ENCODE results near the gene BCAN.
"Not testable (repeated sequence)": the region's sequence is repeated elsewhere in the genome, so short reads cannot be mapped to it uniquely, and the experiment has no call there.

The BCAN gene, protein sequence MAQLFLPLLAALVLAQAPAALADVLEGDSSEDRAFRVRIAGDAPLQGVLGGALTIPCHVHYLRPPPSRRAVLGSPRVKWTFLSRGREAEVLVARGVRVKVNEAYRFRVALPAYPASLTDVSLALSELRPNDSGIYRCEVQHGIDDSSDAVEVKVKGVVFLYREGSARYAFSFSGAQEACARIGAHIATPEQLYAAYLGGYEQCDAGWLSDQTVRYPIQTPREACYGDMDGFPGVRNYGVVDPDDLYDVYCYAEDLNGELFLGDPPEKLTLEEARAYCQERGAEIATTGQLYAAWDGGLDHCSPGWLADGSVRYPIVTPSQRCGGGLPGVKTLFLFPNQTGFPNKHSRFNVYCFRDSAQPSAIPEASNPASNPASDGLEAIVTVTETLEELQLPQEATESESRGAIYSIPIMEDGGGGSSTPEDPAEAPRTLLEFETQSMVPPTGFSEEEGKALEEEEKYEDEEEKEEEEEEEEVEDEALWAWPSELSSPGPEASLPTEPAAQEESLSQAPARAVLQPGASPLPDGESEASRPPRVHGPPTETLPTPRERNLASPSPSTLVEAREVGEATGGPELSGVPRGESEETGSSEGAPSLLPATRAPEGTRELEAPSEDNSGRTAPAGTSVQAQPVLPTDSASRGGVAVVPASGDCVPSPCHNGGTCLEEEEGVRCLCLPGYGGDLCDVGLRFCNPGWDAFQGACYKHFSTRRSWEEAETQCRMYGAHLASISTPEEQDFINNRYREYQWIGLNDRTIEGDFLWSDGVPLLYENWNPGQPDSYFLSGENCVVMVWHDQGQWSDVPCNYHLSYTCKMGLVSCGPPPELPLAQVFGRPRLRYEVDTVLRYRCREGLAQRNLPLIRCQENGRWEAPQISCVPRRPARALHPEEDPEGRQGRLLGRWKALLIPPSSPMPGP

DNA sequence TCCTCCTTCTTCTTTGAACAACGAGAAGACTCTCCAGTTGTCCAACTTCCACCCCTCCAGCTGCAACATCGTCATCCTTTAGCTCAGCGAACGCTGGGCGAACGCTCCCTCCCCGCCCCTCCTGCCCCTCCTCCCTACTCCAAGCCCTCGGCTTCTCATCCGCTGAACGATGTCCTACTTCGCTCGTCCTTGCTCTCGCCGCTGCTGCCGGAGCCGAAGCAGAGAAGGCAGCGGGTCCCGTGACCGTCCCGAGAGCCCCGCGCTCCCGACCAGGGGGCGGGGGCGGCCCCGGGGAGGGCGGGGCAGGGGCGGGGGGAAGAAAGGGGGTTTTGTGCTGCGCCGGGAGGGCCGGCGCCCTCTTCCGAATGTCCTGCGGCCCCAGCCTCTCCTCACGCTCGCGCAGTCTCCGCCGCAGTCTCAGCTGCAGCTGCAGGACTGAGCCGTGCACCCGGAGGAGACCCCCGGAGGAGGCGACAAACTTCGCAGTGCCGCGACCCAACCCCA, at the start of gene BCAN:
Gene BCAN, plus strand, starts transcription at position 357 of the 504 bp plus-strand sequence. CDS start 3,938 bp downstream, outside the sequence.
- peak; percentile 62 for DNase-seq

DNA sequence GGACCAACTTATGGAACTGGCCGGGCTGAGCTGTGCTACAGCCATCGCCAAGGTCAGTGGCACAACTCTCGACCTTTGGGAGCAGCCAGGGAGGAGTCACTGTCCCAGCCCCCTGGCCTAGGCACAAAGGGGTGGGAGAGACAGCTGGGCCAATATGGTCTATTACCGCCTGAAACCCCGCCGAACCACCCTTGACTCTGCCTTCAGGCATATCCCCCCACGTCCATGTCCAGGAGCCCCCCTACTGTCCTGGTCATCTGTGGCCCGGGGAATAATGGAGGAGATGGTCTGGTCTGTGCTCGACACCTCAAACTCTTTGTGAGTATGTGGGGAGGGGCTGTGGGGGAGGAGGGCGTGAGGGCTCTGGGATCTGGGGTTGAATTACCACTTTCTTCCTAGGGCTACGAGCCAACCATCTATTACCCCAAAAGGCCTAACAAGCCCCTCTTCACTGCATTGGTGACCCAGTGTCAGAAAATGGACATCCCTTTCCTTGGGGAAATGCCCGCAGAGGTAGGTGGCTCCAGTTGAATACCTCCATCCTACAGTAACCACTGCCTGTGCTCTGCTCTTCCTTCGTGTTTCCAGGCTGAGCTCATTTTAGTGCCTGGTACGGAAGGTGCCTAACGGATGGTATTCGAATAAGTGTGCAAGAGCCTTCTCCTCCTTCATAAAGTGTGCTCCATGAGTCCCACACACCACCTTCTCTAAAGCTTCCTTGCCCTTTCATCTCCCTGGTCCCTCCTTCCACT, 49.6 kb upstream of the BCAN start:
- DNase-seq = no peak

GRCh38 chr1:156592910-156593660, 48.8 kb upstream of the BCAN start:
- DNase-seq = no peak

- DNase-seq = no peak
Observed at GRCh38 chr1:156593661-156593989, 48.3 kb upstream of the BCAN start.

DNA sequence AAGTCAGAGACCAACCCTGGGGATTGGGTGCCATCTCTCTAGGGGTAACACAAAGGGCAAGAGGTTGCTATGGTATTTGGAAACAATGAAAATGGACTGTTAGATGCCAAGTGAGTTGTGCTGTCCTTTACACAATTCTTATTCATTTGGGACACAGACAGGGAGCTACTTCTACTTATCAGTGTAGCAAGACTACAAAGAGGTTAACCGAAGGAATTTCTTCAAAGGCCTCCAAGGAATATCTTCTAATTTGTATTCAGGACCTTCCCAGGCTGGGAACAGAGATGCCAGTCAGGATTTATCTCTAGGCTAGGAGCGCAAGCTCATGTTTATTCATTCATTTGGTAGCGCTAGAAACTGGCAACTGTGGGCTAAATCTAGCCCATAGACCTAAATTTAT, 47.7 kb upstream of the BCAN start:
- DNase-seq = no peak

DNA sequence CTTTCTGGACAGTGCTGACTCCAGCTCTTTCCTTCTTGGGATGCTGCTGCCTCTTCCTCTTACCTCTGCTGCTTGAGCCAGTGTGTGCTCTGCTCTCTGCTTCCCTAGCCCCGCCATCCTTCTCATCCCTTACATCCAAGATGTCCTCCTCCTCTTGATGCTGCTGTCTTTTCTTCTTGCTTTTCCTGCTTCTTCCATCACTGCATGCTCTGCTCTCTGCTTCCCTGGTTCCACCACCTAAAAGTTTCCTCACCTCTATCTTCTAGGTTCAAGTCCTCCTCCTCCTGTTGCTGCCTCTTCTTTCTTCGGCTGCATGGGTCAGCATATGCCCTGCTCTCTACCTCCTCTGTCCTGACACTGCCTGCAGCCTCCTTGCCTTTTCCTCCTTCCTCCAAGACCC, 46.9 kb upstream of the BCAN start:
- DNase-seq = no peak

DNA sequence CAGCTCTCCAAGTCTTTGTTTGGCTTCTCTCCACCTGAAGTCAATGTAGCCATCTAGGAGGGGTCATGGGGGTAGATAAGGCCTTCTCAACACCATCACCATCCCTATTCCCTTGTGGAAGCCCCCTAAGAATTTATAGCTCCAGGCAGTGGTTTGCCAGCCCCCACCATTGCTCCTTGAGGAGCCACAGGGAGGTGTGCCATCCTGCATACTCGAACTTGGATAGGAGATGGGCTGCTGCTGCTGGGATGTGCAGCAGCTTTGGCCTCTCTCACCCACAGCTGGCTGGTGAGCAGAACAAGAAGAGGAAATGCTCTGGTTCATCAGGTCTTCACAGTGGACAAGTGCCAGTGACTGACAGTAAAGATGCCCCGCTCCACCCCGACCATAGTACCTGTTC, 45.5 kb upstream of the BCAN start:
- no peak for DNase-seq

- DNase-seq = no peak
Observed at GRCh38 chr1:156598125-156598524, 43.8 kb upstream of the BCAN start.

- no peak for DNase-seq
Observed at GRCh38 chr1:156598731-156599432, 43.0 kb upstream of the BCAN start.

- no peak for DNase-seq
Observed at GRCh38 chr1:156599811-156600210, 42.1 kb upstream of the BCAN start.

DNA sequence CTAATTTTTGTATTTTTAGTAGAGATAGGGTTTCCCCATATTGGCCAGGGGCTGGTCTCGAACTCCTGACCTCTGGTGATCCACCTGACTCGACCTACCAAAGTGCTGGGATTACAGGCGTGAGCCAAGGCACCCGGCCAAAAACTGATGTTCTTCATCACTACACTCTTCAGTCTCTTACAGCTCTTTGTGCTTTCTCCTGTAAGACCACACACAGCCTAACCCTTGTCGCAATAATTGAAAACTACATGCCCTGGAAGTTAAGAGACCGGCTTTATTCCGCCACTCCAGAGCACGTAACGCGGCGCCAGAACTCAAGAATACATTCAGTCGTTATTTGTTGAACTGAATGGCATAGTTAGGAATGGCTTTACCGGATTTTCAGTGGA, 41.2 kb upstream of the BCAN start:
- DNase-seq = no peak

GRCh38 chr1:156601122-156601830, 40.6 kb upstream of the BCAN start, which contains the start of gene GPATCH4:
Gene GPATCH4, minus strand, starts transcription at chr1:156601479.
- DNase-seq = peak; percentile 93

GRCh38 chr1:156601892-156602291, 40.0 kb upstream of the BCAN start:
- DNase-seq = no peak

DNA sequence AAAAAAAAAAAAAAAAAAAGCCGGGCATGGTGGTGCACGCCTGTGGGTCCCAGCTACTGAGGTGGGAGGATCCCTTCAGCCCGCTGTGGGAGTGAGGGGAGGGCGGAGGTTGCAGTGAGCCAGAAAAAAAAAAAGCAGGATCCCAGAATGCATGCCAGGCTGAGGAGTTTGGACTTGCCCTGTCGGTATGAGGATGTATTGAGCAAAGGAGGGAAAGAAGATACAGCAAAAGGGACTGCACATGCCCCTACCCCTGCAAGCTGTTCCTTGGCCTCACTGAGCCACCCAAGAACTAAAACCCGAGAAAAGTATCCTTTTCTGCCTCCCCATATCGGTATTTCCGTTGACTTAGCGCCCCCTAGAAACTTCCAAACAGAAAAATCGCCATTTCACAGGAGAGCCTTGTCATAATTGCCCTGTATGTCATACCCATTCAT, 39.3 kb upstream of the BCAN start:
- no peak for DNase-seq

DNA sequence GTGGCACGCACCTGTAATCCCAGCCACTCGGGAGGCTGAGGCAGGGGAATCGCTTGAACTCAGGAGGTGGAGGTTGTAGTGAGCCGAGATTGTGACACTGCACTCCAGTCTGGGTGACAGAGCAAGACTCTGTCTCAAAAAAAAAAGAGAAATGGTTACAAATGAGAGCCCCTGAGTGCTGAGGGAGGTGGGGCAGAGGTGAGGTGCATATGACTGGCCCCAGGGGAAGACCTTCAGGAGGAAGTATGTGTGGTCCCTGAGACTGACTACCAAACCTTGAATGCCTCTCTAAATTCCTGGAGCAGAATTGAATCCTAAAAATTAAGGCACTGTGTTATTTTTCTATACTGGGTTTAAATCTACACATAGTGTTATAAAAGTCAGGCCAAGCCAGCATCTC, 34.6 kb upstream of the BCAN start:
- not testable (repeated sequence) for DNase-seq

DNA sequence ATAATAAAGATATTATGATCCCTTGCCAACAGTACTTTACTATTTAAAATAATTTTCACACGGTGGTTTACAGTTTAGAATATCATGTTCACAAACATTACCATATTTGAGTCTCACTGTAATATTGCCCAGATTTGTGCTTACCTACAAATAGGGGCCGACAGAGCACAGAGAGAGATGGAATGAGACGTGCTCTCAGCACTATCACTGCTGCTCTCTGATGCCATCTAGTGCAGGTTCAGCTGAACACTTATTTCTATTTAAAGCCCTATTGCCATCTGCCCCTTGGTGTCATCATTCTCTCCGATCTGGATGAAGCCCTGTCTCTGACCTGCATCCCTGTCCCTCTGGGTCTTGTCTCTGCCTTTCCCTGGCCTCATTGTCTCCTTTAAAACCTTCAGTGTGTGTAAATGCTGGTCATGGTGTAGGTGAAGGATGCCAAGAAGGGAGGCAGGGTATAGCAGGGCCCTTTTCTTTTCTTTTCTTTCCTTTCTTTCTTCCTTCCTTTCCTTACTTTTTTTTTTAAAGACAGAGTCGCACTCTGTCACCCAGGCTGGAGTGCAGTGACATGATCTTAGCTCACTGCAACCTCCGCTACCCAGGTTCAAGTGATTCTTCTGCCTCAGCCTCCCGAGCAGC, 33.8 kb upstream of the BCAN start:
- peak; percentile 47 for DNase-seq

DNA sequence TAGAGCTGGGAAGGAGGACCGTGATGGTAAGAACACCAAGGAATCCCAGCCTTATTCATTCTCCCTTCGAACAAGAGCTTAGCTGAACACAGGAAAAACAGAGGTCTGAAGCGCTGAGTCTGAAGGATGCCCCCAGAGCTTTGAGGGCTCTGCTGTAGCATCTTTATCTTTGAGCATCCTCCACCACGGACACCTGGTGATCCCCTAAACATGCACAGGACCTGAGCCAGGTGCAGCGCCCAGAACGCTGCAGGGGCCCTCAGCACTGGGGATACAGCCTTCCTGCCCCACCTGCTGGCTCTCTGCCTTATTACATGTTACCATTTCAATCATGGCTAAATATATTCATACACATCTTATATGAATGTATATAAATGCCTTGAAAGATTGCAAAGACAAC, 32.9 kb upstream of the BCAN start:
- peak; percentile 47 for DNase-seq

GRCh38 chr1:156610072-156610471, 31.8 kb upstream of the BCAN start:
- DNase-seq = not testable (repeated sequence)

GRCh38 chr1:156612666-156613065, 29.3 kb upstream of the BCAN start:
- DNase-seq = no peak

DNA sequence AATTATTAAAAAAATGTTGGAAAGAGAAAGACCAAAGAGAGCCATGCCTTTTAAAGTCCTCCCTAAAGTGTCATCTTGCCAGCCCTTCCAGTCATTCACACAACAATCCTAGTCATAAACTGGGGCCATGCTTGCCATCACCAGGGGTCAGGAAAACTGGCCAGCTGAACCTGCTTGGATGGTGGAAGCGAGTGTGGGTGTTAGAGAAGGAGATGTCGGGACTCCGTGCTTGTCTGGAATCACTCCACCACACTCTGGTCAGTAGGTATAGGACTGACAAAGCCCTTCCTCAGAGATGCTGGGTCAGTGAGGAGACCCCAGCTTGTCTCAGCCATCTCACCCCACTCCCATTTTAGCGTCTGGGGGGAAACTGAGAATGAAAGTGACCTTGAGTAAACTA, 26.0 kb upstream of the BCAN start:
- DNase-seq = no peak

Data from retina (tissue), 1 donor.